Hematopoietic multipotent progenitor cell treated with erythropoietin and hydrocortisone succinate and interleukin-3 and kit ligand, for 17 days (in vitro differentiated cells): ENCODE measurements around the gene NEFH.
"Not testable (repeated sequence)": the region's sequence is repeated elsewhere in the genome, so short reads cannot be mapped to it uniquely, and the experiment has no call there.

Source experiments
- DNase-seq: peaks from one replicate; pipeline ENCODE4 v3.0.0-alpha.2; 2015; ENCODE audit warnings: low spot score

The NEFH gene

GRCh38 chr22:29461263-29461662 is 18.8 kb upstream of the NEFH start:
- no peak for DNase-seq

GRCh38 chr22:29463629-29464028 is 16.4 kb upstream of the NEFH start:
- no peak for DNase-seq

- DNase-seq = no peak
Measured at GRCh38 chr22:29464581-29464980, 15.4 kb upstream of the NEFH start.

GRCh38 chr22:29469755-29470154 is 10.3 kb upstream of the NEFH start:
- DNase-seq = no peak

GRCh38 chr22:29470159-29470855 is 9.7 kb upstream of the NEFH start:
- peak; percentile 38 for DNase-seq

- DNase-seq = no peak
Measured at GRCh38 chr22:29473001-29473400, 7.0 kb upstream of the NEFH start.

- DNase-seq = no peak
Measured at GRCh38 chr22:29475550-29475949, 4.5 kb upstream of the NEFH start.

GRCh38 chr22:29476116-29476515 is 3.9 kb upstream of the NEFH start:
- DNase-seq = no peak

GRCh38 chr22:29477723-29478318 is 2.2 kb upstream of the NEFH start:
- DNase-seq = no peak

- no peak for DNase-seq
Measured at GRCh38 chr22:29478326-29479276, 1.4 kb upstream of the NEFH start.

- no peak for DNase-seq
Measured at GRCh38 chr22:29480262-29480511, 169 bp downstream of the NEFH start.

- DNase-seq = no peak
Measured at GRCh38 chr22:29480512-29481264, 670 bp downstream of the NEFH start.

- DNase-seq = no peak
Measured at GRCh38 chr22:29481265-29482000, 1.4 kb downstream of the NEFH start.

- DNase-seq = no peak
Measured at GRCh38 chr22:29482253-29482652, 2.2 kb downstream of the NEFH start.

GRCh38 chr22:29482726-29483125 is 2.7 kb downstream of the NEFH start:
- DNase-seq = no peak

- DNase-seq = no peak
Measured at GRCh38 chr22:29483254-29483653, 3.2 kb downstream of the NEFH start.

- DNase-seq = no peak
Measured at GRCh38 chr22:29484642-29485041, 4.6 kb downstream of the NEFH start.

GRCh38 chr22:29485448-29485847 is 5.4 kb downstream of the NEFH start:
- no peak for DNase-seq

GRCh38 chr22:29487426-29487986 is 7.5 kb downstream of the NEFH start:
- DNase-seq = no peak

- DNase-seq = not testable (repeated sequence)
Measured at GRCh38 chr22:29489127-29489780, 9.2 kb downstream of the NEFH start.

GRCh38 chr22:29491012-29491411 is 11.0 kb downstream of the NEFH start:
- DNase-seq = no peak
